T-helper 2 cell treated with Interferon-gamma antibody and Interleukin-4, amounts not matched to agents 100 ng/mL and 5 ng/mL, for 36 hours (primary cell): ENCODE results near the gene SLC44A1. TPM values are rescaled to one million over a fixed set of nuclear protein-coding genes. Genes with fewer than 3 reads are reported as not detected.

Experiments
- intact Hi-C: fragments of 100-400 bp; cut with micrococcal nuclease; formaldehyde crosslinking; loops from one replicate; pipeline ENCODE4 v1.15.1; 2023
- total RNA-seq: library from RNA; stranded (reverse); gene quantifications from 2 replicates; pipeline ENCODE4 v1.2.3, GENCODE V29; 2022

The SLC44A1 gene
- 4.2 and 5.3 TPM in 2 replicates for total RNA-seq

DNA sequence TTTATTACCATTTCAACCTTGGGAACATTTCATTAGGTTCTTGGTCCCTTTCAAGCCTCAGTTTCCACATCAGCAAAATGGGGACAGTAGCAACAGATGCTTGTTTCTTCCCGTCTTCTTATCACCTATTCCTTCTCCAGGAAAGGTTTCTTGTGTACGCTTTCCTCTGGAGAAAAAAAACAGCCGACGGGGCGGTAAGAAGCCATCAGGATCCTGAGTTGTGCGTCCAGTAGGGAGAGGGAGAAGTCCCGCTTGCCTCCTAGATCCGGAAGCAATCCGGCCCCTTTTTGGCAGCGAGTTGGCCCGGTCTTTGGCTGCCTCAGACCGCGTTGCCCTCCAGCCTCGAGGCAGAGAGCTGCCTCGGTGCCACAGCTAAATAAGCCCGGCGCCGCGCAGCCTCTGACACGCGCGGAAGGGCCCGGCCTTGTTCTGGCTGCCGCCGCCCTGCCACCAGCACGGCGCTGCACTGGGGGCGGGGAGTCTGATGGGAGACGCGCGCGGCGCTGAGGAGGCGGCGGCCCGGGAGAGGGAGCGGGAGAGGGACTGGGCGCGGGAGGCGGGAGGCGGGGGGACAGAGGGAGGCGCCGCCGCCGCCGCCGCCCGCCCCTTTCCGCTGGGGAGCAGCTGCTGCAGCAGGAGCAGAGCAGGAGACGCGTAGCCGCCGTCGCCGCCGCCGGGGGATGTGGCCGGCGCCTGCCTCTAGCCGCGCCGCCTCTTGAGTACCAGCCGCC lies at the start of gene SLC44A1:
Gene SLC44A1 (plus strand): TSS at position 649 of the 731 bp plus-strand sequence. CDS start 218 bp downstream, outside the sequence.
- intact Hi-C loops = loop anchor here (1.0 to 5.0 kb wide), 9 partner anchors 117 to 1150 kb away; partner anchors contain the start of genes ABCA1, FKTN, FSD1L and NIPSNAP3A

DNA sequence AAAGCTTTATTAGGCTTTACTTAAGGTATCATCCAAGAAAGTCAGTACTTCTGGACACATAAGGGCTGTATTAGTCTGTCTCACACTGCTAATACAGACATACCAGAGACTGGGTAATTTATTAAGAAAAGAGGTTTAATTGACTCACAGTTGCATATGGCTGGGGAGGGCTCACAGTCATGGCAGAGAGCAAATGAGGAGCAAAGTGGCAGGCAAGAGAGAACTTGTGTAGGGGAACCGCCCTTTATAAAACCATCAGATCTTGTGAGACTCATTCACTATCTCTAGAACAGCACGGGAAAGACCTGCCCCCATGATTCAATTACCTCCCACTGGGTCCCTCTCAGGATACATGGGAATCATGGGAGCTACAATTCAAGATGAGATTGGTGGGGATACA lies 49.2 kb upstream of the SLC44A1 start:
- intact Hi-C loops = no loop called here

DNA sequence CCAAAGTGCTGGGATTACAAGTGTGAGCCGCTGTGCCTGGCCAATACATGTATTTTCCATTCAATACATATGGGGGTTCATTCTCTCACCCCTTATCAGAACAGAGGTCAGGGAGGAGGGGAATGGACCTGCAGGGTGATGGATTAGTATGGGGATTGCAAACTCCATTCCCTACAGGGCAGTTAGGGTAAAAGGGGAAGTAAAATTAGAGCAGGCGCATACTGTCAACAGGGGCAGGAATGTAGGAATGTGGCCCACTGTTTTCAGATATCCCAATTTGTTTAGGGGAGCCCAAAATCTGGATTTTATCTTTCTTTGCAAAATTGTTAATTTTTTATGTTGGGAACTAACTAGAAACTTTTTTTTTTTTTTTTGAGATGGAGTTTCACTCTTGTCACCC lies 46.4 kb upstream of the SLC44A1 start:
- intact Hi-C loops = no loop called here

DNA sequence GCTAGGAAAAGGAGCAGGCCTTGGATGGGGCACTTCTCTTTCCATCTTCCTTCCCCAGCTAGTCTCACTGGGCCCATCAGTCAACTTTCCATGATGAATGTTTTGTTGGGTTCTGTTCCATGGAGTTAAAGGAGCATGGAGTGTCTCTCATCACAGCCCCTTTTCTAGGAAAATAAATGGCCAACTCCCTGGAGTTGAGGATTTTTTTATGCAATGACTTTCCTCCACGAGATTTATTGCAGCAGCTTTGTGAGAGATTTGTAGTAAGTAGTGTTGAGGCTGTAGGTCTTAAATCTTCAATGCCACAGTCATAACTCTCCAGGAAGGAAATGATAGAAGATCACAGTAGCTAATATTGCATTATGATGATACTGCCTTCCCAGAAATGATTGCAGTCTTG lies 45.6 kb upstream of the SLC44A1 start:
- intact Hi-C loops = no loop called here

DNA sequence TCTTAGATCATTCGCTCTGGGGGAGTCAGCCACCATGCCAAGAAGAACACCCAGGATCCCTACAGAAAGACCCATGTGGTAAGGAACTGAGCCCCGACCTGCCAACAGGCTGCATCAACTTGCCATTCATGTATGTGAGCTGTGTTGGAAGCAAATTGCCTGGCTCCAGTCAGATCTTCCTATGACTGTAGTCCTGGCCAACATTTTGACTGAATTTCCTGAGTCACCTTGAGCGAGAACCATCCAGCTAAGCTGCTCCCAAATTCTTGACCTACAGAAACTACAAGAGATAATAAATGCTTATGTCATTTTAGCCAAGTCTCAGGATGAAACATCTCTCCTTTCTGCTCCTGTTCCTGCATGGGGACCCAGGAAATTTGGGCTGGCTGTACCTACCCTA lies 40.0 kb upstream of the SLC44A1 start:
- intact Hi-C loops = no loop called here

DNA sequence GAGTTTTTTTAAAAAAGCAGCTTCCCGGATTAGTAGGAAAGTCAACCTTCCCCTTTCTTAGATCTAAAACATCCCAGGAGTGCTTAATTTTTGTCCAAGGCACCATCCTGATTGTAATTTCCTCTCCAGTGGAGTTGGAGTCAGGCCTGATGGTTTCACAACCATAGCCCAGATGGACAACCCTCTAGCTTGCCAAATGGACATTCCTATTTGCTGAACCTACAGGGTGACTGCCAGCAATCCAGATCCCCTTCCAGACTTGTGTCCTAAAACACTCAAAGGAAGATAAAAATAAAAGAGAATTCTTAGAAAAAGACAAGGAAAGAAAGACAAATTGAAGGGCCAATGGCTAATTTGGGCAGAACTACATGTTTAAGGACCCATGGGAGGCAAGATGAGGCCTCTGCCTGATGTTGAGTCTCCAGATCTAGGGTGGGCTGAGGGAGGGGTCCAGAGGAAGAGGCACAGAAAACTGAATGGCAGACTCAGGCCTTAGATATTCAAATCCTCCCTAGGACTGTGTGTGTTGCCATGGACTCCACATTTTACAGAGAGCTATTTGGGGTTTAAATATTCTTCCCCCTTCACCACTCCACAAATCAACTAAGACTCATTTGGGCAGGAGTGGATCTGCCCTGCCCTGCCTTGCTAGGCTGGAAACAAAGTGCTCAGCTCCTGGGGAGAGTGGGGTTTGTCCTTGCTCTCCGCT lies 38.5 kb upstream of the SLC44A1 start:
- intact Hi-C loops = no loop called here

DNA sequence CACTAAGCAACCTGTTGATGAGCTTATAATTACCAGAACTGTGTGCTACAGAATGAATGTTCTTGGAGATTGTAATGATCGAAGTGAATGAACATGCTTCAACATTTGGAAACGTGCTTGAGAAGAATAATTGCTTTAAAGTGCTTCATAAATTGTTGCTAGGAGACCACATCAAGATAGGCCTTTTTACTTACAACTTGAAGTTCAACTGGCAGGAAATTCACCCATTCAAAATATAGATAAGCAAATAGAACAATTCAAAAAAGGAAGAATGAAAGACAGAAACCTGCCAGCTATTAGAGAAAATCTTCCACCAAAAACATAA lies 38.0 kb upstream of the SLC44A1 start:
- intact Hi-C loops = no loop called here

DNA sequence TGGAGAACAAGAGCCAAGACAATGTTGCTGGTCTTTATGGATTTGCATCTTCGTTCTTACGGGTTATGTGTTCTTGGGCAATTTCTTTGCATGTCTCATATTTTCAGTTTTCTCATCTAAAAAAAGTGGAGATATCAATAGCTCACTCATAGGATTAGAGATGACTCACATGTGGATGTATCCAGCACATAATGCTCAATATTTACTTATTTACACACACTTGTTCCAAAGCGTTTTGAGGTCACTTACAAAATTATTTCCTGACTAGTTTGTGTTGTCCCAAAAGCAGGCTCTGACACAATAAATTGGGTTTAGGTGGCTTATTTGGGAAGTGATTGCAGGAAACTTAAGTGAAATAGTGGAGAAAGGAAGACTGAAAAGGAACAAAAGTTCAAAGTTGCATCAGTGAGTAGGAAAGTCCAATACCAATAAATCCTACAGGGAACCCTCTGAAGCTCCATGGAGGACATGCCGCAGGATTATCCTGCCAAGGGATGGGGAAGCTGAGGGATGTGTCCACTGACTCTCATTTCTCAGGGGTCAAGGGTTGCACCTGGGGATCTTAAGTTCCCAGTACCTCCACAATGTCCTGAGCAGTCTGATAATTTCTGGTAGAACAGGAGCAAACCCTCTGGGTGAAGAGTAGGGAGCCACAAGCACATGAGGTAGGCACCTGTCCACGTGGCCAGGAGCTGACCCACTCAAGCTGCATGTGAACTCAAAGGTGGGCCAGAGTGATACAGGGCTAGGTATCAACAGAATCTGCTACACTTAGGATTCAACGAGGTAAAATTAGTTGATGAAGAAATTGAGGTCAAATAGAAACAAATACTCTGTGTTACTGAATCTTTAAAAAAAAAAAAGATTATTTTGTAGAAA lies 37.4 kb upstream of the SLC44A1 start:
- intact Hi-C loops = no loop called here

DNA sequence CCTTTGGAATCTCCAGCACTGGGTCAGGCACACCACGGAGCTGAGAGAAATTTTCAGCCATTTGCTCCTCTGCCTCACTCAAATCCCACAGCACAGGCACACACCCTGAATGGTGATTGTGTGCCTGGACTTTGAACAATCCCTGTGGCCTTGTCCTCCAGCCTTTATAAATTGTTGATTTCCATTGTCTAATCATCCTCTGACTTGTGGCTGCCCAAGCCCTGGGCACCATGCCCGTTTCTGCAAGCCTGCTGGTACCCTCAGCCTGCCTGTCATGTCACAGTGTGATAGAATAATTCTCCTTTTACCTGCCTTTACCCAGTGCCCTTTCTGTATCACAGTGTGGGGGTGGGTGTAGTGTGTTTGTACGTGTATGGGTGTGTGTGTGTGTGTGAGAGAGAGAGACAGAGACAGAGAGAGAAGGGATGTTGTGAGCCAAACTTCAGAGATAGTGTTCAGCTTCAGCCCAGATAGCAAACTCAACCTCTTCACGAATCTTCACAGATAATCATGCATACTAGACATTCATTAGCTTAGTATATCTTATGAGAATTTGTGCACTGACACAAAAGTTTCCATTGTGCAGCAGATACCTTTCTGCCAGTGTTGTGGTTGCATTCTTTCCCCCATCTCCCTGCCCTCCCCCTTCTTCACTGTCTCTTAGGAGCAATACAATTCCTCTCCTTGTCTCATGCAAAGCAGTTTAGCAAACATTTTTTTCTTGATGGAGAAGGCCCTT lies 27.8 kb upstream of the SLC44A1 start:
- intact Hi-C loops = no loop called here

DNA sequence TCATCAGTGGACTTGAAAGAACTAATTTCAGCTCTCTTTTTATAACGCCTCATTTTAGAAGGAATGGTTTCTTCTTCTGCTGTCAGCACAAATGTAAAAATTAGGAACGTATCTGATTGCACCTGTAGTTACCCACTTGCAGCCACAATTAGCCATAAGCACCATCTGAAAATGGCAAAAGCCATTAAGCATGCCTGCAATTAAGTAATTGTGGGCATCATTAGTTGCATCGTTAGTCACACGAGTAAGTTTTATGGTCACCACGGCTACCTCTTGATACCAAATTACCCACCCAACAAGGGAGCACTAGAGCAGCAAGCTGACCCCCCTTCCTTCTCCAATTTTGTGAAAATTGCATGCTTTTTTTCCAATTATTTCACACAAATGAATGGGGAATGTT lies 25.8 kb upstream of the SLC44A1 start:
- intact Hi-C loops = no loop called here

DNA sequence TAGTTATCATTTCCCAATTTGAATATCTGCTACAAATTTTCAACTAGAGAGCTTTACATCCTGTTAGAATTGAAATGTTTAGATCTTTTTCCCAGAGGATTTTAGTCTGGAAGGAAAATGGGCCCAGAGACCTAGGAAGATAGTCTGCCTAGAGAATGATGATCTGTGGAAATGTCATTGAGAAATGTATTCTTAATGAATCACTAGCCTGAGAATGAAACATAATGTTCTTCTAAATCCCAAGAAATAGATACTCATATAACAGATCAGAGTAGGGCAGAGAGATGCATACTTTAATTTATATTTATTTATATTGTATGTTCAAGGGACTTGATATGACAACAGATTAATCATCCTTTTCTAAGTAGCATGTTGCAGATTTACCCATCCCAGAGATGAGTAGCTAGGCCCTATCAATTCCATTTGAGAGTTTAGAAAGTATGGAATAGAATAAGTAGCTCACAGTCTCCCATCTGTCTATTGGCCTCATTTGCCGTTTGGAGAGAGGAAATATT lies 25.1 kb upstream of the SLC44A1 start:
- intact Hi-C loops = no loop called here

DNA sequence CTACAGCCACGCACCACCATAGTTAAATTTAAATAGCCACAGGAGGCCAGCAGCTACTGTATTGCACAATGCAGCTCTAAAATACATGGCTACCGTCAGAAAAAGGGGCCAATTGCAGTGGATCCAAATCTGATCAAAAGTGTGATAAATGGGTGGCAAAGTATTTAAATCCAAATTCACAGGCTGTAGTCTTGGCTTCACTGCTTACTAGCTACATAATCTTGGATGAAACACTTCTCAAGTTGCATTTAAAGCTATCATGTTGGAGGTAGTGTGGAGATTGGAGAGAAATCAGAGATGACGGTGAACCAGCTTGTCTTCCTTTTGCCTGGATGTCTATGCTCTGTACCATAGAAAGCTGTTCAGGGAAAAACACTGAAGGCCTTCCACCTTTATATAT lies 24.0 kb upstream of the SLC44A1 start:
- intact Hi-C loops = no loop called here

DNA sequence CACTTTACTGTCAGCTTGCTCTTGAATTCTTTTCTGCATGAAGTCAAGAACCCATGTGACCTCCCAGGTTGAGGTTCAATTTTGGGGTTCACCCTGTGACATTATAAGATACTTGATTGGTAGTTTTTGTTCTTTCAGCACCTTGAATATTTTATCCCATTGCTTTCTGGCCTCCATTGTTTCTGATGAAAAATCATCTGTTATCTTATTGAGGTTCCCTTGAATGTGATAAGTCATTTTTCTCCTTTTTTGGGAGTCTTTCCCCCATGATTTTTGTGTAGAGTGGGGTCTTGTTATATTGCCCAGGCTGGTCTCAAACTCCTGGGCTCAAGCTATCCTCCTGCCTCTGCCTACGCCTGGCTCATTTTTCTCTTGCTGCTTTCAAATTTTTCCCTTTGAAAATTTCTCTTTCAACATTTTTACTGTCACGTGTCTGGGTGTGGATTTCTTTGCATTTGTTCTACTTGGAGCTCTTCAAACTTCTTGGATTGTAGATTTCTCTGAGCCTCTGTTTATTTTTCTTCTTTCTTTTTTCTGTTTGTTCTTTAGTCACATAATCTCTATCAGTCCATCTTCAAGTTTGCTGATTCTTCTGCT lies 20.8 kb upstream of the SLC44A1 start:
- intact Hi-C loops = no loop called here

DNA sequence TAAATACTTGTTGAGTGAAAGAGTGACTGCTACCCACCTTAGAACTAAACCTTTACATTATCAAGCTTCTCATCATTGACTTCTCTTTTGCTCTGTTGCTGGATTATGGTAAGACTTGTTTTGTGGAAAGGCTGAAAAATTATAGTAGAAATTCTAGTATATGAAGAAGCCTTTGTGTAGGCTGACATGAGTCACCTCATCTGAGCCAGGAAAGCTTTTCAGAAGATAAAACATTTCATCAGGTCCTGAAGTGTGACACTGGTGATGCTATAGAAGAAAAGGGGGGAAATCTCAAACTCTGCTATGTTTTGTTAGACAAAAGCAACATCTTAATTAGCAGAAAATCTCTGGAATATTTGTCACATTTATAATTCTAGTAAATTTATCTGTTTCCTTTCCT lies 18.4 kb upstream of the SLC44A1 start:
- intact Hi-C loops = no loop called here

DNA sequence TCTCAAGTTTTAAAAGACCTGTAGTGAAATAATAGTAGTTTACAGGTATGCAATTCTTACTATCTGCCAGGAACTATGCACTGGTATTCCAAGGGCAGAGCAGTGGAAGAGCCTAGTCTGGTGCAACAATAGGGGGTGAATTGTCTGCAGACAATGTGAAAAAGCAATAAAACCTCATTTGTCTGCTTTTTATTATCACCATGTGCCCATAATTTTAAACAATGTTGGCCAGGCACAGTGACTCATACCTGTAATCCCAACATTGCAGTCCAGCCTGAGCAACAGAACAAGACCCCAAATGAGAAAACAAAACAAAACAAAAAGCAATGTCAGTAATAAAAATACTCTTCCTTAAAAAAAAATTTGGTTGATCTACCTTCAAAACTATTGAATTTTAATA lies 12.2 kb upstream of the SLC44A1 start:
- intact Hi-C loops = no loop called here

DNA sequence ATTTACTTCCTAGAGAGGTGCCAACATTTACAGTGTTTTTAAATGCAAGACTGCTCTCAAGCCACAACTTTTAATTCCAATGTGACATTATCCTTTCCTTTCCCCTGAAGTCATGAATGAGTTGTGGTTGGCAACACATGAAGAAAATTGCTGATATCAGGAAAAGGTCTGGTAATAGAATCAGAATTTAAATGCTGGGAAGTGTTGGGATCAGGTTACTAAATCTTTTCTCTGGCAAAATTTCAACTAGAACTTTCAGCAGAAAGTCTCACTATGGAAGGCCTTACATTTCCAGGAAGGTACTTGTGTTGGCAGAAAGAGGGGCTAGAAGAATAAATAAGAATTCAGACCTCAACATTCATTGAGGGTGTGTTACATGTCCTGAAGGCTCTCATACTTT lies 10.6 kb upstream of the SLC44A1 start:
- intact Hi-C loops = no loop called here

DNA sequence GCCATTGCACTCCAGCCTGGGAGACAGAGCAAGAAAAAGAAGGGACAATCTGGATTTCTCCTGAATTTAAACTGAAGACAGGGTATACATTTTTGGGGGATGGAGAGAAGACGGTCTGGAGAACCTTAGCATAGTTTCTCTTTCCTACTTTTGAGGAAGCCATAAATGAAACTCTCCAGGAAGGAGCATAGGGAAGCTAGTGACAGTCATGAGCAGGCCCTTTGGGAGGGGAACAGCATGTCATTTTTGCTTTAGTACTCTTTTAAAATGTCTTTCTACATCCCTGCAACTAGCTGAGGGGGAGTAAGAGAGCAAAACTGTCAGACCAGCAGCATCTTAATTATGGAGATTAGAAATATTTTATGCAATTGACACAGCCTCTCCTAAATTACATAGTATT lies 8.2 kb upstream of the SLC44A1 start:
- intact Hi-C loops = no loop called here

DNA sequence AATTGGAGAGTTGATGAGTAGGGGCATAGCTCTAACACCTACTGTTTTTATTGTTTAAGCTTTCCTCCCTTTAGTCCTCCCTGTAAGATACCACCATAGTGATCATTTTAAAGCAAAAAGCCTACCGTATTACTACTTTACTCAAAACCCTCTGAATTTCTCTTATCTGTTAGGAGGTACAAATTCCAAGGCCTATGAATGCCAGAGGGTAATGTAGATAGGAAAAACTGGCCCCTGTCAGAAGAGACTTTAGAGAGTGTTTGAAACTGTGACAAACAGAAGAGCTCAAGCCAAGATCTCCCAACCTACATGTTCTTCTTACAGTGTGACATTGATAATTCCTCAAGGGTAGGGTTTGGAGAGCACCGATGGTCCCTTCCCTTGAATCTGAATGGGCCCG lies 7.2 kb upstream of the SLC44A1 start:
- intact Hi-C loops = no loop called here

DNA sequence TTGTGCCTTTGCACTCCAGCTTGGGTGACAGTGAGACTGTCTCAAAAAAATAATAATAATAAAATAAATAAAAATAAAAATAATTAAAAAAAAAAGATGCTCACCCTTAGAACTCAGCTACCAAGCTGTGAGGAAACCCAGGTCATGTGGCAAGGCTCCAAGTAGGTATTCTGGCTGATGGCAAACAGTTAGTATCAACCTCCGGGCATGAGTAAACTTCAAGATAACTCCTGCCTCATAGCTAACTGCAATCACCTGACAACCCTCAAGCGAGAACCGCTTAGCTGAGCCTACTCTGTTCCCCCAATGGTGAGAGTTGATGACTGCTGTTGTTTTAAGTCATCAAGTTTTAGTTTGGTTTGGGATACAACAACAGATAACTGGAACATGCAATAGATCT lies 6.1 kb upstream of the SLC44A1 start:
- intact Hi-C loops = no loop called here

DNA sequence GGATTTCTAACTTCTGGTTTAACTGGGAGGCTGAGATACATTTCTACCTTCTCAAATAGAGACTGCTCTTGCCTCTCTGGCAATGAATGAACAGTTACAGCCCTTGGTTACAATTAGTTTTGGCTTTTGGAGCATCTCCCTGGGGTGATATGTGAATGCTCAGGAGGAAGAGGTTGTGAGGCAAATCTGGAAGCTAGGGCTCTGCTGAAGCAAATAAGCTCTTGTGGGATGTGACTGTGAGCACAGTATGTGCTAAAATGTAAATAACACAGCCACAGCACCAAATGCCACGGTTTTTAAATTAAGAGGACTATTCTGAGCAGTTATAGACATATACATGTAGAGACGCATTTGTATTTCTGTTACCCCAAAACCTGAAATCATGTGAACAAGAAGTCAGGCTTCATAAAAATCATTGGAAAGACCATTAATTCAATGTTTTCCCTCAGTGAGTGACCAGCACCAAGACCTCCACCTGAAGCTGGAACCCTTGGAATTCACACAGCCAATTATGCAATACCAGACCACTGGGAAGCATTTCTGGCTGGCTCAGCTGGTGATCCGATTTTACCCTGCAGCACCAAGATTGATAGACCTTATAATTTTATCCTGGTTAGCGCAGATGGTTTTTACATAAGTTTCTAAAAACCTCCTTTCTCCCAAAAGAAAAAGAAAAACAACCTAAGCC lies 3.0 kb upstream of the SLC44A1 start:
- intact Hi-C loops = loop anchor here (5.0 kb wide), 3 partner anchors 114 to 314 kb away; partner anchors contain the start of gene ABCA1
